GM13977 (cell line): ENCODE measurements around the gene WWOX.

Source experiments
- DNase-seq: peaks from one replicate; pipeline ENCODE4 v3.0.0; 2012; ENCODE audit warnings: low spot score
- in situ Hi-C: fragments of 300-500 bp; cut with MboI; formaldehyde crosslinking; loops from one replicate; pipeline ENCODE4 v1.12.0; 2022; ENCODE audit warnings: low sequenced_read_pairs, low pct_unique_long_range_greater_than_20kb, mixed read lengths, inconsistent platforms; ENCODE audit not compliant: unreplicated experiment
- TF ChIP-seq, protein P1 (sequence below): IDR thresholded peaks from 2 replicates; pipeline ENCODE4 v1.5.1; 2012; ENCODE audit warnings: mild to moderate bottlenecking, control low read depth; ENCODE audit not compliant: insufficient read depth; ENCODE audit errors: extremely low read depth, missing control alignments

The WWOX gene

DNA sequence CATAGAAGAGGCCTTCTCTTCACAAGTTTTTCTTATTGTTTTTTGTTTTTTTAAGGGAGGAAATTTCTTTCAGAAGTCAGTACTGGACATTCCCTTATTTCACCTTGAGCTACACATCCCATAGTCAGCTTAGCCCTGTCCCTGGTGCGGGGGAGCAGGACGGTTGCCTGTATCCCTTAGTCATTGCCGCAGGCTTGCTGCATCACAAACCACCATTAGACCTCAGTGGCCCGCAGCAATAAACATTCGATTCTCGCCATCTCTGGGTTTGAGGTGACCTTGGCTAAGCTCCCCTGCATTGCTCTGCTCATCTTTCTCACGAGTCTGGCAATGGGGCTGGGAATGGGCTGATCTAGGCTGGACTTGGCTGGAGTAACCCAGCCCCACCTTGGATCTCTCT, 692.5 kb downstream of the WWOX start:
- in situ Hi-C loops, result no loop called here
- TF ChIP-seq, protein P1, sequence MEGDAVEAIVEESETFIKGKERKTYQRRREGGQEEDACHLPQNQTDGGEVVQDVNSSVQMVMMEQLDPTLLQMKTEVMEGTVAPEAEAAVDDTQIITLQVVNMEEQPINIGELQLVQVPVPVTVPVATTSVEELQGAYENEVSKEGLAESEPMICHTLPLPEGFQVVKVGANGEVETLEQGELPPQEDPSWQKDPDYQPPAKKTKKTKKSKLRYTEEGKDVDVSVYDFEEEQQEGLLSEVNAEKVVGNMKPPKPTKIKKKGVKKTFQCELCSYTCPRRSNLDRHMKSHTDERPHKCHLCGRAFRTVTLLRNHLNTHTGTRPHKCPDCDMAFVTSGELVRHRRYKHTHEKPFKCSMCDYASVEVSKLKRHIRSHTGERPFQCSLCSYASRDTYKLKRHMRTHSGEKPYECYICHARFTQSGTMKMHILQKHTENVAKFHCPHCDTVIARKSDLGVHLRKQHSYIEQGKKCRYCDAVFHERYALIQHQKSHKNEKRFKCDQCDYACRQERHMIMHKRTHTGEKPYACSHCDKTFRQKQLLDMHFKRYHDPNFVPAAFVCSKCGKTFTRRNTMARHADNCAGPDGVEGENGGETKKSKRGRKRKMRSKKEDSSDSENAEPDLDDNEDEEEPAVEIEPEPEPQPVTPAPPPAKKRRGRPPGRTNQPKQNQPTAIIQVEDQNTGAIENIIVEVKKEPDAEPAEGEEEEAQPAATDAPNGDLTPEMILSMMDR, result no peak
- DNase-seq, result no peak

DNA sequence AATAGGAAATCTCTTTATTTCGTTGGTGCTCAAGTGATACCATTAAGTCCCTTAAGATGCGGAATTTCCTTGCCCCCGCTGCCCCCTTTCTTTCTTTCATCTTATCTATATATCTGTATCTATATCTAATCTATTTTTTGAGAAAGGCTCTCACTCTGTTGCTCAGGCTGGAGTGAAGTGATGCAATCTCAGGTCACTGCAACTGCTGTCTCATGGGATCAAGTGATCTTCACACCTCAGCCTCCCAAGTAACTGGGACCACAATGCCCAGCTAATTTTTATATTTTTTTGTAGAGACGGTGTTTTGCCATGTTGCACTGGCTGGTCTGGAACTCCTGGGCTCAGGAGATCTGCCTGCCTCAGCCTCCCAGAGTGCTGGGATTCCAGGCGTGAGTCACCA, 693.5 kb downstream of the WWOX start:
- DNase-seq, result no peak
- in situ Hi-C loops, result no loop called here
- TF ChIP-seq, protein P1, result no peak

DNA sequence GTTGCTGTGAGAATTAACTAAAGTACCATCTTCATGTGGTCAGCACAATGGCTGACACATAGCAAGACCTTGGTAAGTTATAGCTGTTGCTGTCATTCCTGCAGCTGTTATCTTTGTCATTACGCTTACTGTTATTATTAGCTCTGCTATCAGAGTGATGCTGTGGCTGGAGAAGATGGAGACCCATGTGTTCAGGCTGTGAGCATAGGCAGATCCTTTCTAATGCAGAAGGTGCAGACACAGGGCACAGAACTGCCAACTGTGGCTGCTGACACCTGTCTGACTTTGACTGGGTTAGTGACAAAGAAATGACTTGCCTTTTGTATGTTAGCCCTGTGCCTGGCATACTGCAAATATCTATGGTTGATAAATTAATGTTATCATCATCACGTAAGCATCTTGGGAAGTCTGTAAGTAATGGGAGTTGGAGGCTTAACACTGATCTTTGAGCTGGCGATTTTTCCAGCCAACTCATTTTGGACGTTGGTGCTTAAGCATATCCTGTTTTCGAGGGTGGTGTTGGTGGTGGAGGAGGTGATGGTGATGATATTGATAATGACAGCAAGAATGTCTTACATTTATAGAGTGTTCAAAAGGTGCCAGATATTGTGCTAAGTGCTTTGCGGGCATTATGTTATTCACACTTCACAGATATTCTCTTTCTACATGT, 695.3 kb downstream of the WWOX start:
- TF ChIP-seq, protein P1, result no peak
- DNase-seq, result no peak
- in situ Hi-C loops, result no loop called here

DNA sequence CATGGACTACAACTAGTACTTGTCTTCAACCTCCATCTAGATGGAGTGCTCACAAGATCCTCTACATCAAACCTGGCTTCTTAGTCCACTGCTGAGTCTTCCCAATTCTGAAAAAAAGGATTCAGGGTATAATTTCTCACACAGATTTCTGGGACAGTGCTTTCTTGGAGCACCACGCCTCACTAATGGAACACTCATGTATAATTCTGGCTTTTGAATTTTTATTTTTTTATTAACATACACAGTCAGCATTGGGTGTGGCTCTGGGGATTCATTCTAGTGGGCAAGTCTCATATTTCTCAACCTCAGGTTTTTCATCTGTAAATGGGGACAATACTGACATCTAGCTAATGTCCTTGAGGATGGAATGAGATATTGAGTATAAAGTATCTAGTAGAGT, 696.0 kb downstream of the WWOX start:
- TF ChIP-seq, protein P1, result no peak
- in situ Hi-C loops, result no loop called here
- no peak for DNase-seq

DNA sequence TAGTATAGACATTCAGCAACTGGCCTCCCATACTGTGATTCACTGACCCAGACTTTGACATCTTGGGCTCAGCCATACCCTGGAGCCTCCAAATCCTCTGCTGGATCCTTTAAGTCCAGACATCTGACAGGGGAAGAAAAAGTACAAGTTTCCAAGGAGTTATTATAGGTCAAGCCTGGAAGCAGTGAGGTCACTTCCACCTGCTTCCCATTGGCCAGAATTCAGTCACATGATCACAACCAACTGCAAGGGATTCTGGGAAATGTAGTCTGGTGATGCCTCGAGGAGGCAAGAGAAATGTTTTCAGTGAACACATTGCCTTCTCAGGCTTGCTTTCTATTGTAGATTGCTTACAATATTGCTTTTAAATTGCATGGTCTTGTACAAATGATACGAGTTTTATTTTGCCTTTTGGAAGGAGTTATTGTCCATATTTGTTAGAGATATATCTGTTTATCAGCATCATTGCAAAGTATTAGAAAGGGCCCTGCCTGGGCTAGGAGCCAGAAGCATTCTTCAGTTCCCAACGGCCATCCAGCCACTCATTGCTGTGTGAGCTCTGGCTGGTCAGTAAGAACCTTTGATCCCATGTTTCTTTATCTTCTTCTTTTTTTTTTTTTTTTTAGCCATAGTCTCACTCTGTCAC, 696.9 kb downstream of the WWOX start:
- TF ChIP-seq, protein P1, result no peak
- DNase-seq, result no peak
- in situ Hi-C loops, result no loop called here

DNA sequence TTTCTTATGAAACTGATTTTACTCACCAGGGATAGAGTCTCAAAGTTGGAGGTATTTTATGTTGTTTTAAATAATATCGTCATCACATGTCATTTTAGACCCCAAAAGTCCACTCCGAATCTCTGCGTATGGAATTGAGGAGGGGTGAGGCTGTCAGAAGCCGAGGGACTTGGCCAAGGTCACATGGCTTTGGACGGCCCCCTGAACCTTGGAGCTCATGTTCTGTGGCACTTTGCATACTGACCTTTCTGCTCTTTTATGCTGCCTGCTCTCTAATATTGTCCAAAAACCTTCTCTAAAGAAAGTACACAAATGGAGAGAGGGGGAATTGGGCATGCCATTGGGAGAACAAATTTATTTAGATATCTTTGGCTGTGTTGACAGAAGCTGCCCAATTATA, 700.0 kb downstream of the WWOX start:
- in situ Hi-C loops, result no loop called here
- TF ChIP-seq, protein P1, result no peak
- DNase-seq, result no peak

DNA sequence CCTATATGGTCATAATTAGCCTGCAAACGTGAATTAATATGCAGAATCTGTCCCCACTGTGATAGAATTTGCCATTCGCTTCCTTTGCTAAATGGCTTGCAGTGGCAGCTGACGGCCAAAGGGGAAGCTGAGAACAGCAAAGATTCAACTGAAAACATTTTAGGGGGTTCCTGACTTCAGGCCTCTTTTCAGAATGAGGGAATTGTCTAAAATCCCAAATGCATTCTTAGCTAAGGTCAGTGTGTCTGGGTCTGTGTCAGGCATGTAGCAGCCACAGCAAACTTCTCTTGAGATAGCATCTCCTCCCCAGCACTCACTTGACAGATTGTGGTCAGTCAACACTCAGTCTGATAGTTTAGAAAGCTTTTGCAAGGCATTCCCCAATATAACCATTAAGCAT, 701.1 kb downstream of the WWOX start:
- TF ChIP-seq, protein P1, result no peak
- DNase-seq, result no peak
- in situ Hi-C loops, result no loop called here
